Suprapubic skin (tissue), 4 donors: Measurements from ENCODE around the gene AGAP3. TPM values are rescaled to one million over a fixed set of nuclear protein-coding genes. Genes with fewer than 3 reads are reported as not detected.
A peak's percentile ranks its signal among the peaks of the same experiment; 100 is the strongest.

Source experiments
- DNase-seq, 2 donors: peaks; one replicate each; pipeline ENCODE4 v3.0.0-alpha.2; 2019; ENCODE audit warnings: low spot score in 2 of 2
- H3K27ac ChIP-seq: fragments of 200-600 bp; sonication (generic); one replicate; pipeline ENCODE4 v1.5.1; 2019
- H3K27me3 ChIP-seq: fragments of 200-600 bp; sonication (generic); one replicate; pipeline ENCODE4 v1.5.1; 2019
- H3K36me3 ChIP-seq: fragments of 200-600 bp; sonication (generic); one replicate; pipeline ENCODE4 v1.5.1; 2019
- H3K4me1 ChIP-seq: fragments of 200-600 bp; sonication (generic); one replicate; pipeline ENCODE4 v1.5.1; 2019
- H3K4me3 ChIP-seq: fragments of 200-600 bp; sonication (generic); one replicate; pipeline ENCODE4 v1.5.1; 2019; ENCODE audit warnings: mild to moderate bottlenecking
- H3K9me3 ChIP-seq: fragments of 200-600 bp; sonication (generic); one replicate; pipeline ENCODE4 v1.5.1; 2019
- CTCF ChIP-seq, 2 donors: fragments of 200-600 bp in 1 of 2; fragments of 450-650 bp in 1 of 2; sonication (generic) in 1 of 2; IDR thresholded peaks; one replicate each; pipeline ENCODE4 v1.5.1; 2016 to 2019; ENCODE audit warnings: antibody characterized with exemption in 2 of 2, mild to moderate bottlenecking in 1 of 2, moderate library complexity in 1 of 2
- EP300 ChIP-seq: sonication (generic); formaldehyde crosslinking; IDR thresholded peaks from one replicate; pipeline ENCODE4 v1.6.1; 2017; ENCODE audit warnings: antibody characterized with exemption
- POLR2A ChIP-seq, 2 donors: fragments of 450-650 bp; IDR thresholded peaks; one replicate each; pipeline ENCODE4 v1.6.1; 2017; ENCODE audit warnings: antibody characterized with exemption in 2 of 2, mild to moderate bottlenecking in 2 of 2, moderate library complexity in 2 of 2
- POLR2AphosphoS5 ChIP-seq, 3 donors: sonication (generic); formaldehyde crosslinking; IDR thresholded peaks; one replicate each; pipeline ENCODE4 v1.6.1; 2017; ENCODE audit warnings: antibody characterized with exemption in 3 of 3
- WGBS: methylation state at CpG from one replicate; pipeline ENCODE4 v1.1.5; 2018; 5-methylcytosine and 5-hydroxymethylcytosine counted together
- total RNA-seq, 4 donors: library from RNA; depleted of rRNA; stranded (reverse); fragments of >200 nt; gene quantifications; one replicate each; pipeline ENCODE4 v1.1.0, GENCODE V29; 2016

The AGAP3 gene
- total RNA-seq, 4 donors from 2014 or later, result 126 to 162 (median 134) TPM

- Histone ChIP-seq H3K9me3 (no peaks in the 10 kb centered on the region), H3K4me3 (peak overlapping the region; percentile 75), H3K27me3 (no peaks in the 10 kb centered on the region), H3K36me3 (peaks cover 4% of the 10 kb centered on the region), H3K27ac (peak overlapping the region; percentile 91), H3K4me1 (peaks cover 73% of the 10 kb centered on the region)
- TF ChIP-seq POLR2A (IDR thresholded peaks at IDR 0.05) (no peak), POLR2AphosphoS5 (IDR thresholded peaks at IDR 0.05) (no peak), EP300 (no peak), CTCF (IDR thresholded peaks at IDR 0.05) (no peak)
- peak in 1 of 2 donors; percentile 74 for DNase-seq
- WGBS, result 42% methylated on average over 31 of the region's 42 CpGs
These were observed 3.9 kb upstream of the AGAP3 start for GRCh38 chr7:151082141-151083070.

- DNase-seq, result peak; percentile 90 to 93
- TF ChIP-seq EP300 (no peak), POLR2A (IDR thresholded peaks at IDR 0.05) (no peak), CTCF (IDR thresholded peaks at IDR 0.05) (no peak), POLR2AphosphoS5 (IDR thresholded peaks at IDR 0.05) (no peak)
- 2% methylated on average over 22 of the region's 69 CpGs for WGBS
- no peaks in the 10 kb centered on the region for H3K9me3 ChIP-seq
- peak within 1 kb of the TSS; percentile 91 for H3K27ac ChIP-seq
- no peaks in the 10 kb centered on the region for H3K27me3 ChIP-seq
- peaks cover 73% of the 10 kb centered on the region for H3K4me1 ChIP-seq
- H3K4me3 ChIP-seq, result peak within 1 kb of the TSS; percentile 75
- no peaks in the 10 kb centered on the region for H3K36me3 ChIP-seq
These were observed 3.0 kb upstream of the AGAP3 start, which contains the start of gene TMUB1 for GRCh38 chr7:151083071-151083823. TSS of gene TMUB1 (minus strand) at chr7:151083493. CDS start at chr7:151082563, 930 bp downstream.

- TF ChIP-seq POLR2AphosphoS5 (IDR thresholded peaks at IDR 0.05), result no peak
- no peak for TF ChIP-seq CTCF (IDR thresholded peaks at IDR 0.05)
- TF ChIP-seq POLR2A (IDR thresholded peaks at IDR 0.05), result no peak
- no peak for TF ChIP-seq EP300
- DNase-seq, result no peak
- Histone ChIP-seq H3K9me3 (no peaks in the 10 kb centered on the region), H3K4me3 (peak overlapping the region; percentile 75), H3K4me1 (peaks cover 73% of the 10 kb centered on the region), H3K27me3 (no peaks in the 10 kb centered on the region), H3K27ac (no peak overlapping the region), H3K36me3 (no peaks in the 10 kb centered on the region)
- WGBS, result 38% methylated on average over 3 of the region's 3 CpGs
These were observed 2.5 kb upstream of the AGAP3 start for GRCh38 chr7:151083824-151084160.

- no peaks in the 10 kb centered on the region for H3K9me3 ChIP-seq
- WGBS, result 34% methylated on average over 5 of the region's 5 CpGs
- peaks cover 74% of the 10 kb centered on the region for H3K4me1 ChIP-seq
- peak overlapping the region; percentile 62 for H3K4me3 ChIP-seq
- H3K36me3 ChIP-seq, result no peaks in the 10 kb centered on the region
- peak overlapping the region; percentile 72 for H3K27ac ChIP-seq
- no peaks in the 10 kb centered on the region for H3K27me3 ChIP-seq
- DNase-seq, result peak in 1 of 2 donors; percentile 65
- no peak for TF ChIP-seq CTCF (IDR thresholded peaks at IDR 0.05)
- TF ChIP-seq POLR2A (IDR thresholded peaks at IDR 0.05), result no peak
- no peak for TF ChIP-seq POLR2AphosphoS5 (IDR thresholded peaks at IDR 0.05)
- no peak for TF ChIP-seq EP300
These were observed 965 bp upstream of the AGAP3 start for GRCh38 chr7:151085329-151085690.

- H3K9me3 ChIP-seq, result no peaks in the 10 kb centered on the region
- under 1% methylated on average over 27 of the region's 56 CpGs for WGBS
- DNase-seq, result no peak
- peak overlapping the region; percentile 88 for H3K27ac ChIP-seq
- no peaks in the 10 kb centered on the region for H3K27me3 ChIP-seq
- H3K36me3 ChIP-seq, result no peaks in the 10 kb centered on the region
- peak overlapping the region; percentile 62 for H3K4me3 ChIP-seq
- TF ChIP-seq EP300, result no peak
- no peak for TF ChIP-seq POLR2A (IDR thresholded peaks at IDR 0.05)
- no peak for TF ChIP-seq POLR2AphosphoS5 (IDR thresholded peaks at IDR 0.05)
- TF ChIP-seq CTCF (IDR thresholded peaks at IDR 0.05), result no peak
- H3K4me1 ChIP-seq, result peaks cover 78% of the 10 kb centered on the region
These were observed 548 bp downstream of the AGAP3 start for GRCh38 chr7:151086802-151087244.
